HEK293T (cell line): ENCODE measurements around the gene SALL3.

Source experiments
- BHLHE40 ChIP-seq: fragments of 450-650 bp; IDR thresholded peaks from 2 replicates; pipeline ENCODE4 v1.6.1; 2016; ENCODE audit warnings: mild to moderate bottlenecking, moderate library complexity, borderline replicate concordance
- FOXA1 ChIP-seq: fragments of 450-650 bp; IDR thresholded peaks from 2 replicates; pipeline ENCODE4 v1.6.1; 2016; ENCODE audit warnings: mild to moderate bottlenecking
- LEF1 ChIP-seq: fragments of 450-650 bp; IDR thresholded peaks from 2 replicates; pipeline ENCODE4 v1.6.1; 2017; ENCODE audit warnings: mild to moderate bottlenecking, borderline replicate concordance
- SP1 ChIP-seq: fragments of 450-650 bp; IDR thresholded peaks from 2 replicates; pipeline ENCODE4 v1.6.1; 2017

DNA sequence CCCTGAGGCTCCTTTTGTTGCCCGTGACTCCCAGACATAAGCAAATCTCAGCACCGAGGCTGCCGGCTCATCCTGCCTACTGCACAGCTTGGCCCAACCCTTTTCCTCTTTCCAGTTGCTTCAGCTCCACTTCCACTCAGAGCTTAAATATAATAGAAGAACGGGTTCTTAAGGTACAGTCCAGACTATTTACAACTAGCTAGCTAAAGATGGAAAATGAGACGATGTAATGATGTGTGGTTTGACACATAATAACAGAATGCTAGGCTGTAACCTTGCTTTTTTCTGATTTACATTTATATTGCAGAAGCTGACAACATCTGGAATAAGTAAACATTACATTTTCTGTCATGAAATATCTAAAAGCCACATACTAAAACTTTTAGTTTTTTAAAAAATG is 62.7 kb downstream of the SALL3 start:
- TF ChIP-seq LEF1 = no peak
- no peak for TF ChIP-seq FOXA1
- TF ChIP-seq BHLHE40 = no peak
- no peak for TF ChIP-seq SP1
